ENCODE results near the gene TMEM270. TPM values are rescaled to one million over a fixed set of nuclear protein-coding genes. Genes with fewer than 3 reads are reported as not detected.
"Not testable (repeated sequence)": the region's sequence is repeated elsewhere in the genome, so short reads cannot be mapped to it uniquely, and the experiment has no call there.

The TMEM270 gene
- total RNA-seq, 4 donors from 2014 or later, result not detected

GRCh38 chr7:73844131-73844547 is 16.8 kb upstream of the TMEM270 start:
- H3K27me3 ChIP-seq, result no peaks in the 10 kb centered on the region
- no peak for TF ChIP-seq POLR2A (IDR thresholded peaks at IDR 0.05)
- TF ChIP-seq POLR2AphosphoS5 (IDR thresholded peaks at IDR 0.05), result no peak
- TF ChIP-seq EP300 (IDR thresholded peaks at IDR 0.05), result no peak
- TF ChIP-seq CTCF (IDR thresholded peaks at IDR 0.05), result no peak
- no peaks in the 10 kb centered on the region for H3K36me3 ChIP-seq
- no peak for ATAC-seq
- H3K27ac ChIP-seq, result no peak overlapping the region
- no peaks in the 10 kb centered on the region for H3K9me3 ChIP-seq
- WGBS, 2 donors (ENCODE audit: low coverage in 1 of 2), result 35 to 40% methylated on average over 4 to 9 of the region's 9 CpGs
- no peak overlapping the region for H3K4me3 ChIP-seq
- peaks cover 0 to 28% (median 6%) of the 10 kb centered on the region in 3 donors for H3K4me1 ChIP-seq

GRCh38 chr7:73844848-73845460 is 16.0 kb upstream of the TMEM270 start:
- Histone ChIP-seq H3K27ac (no peak overlapping the region), H3K4me3 (no peak overlapping the region)

GRCh38 chr7:73845701-73846195 is 15.2 kb upstream of the TMEM270 start:
- not testable (repeated sequence) for ATAC-seq, H3K27me3 ChIP-seq, H3K9me3 ChIP-seq, H3K4me3 ChIP-seq, H3K36me3 ChIP-seq
- Histone ChIP-seq H3K27ac (peak overlapping the region in 2 of 4 donors; percentile 7 to 30), H3K4me1 (peaks cover 0 to 34% (median 6%) of the 10 kb centered on the region in 3 donors)
- WGBS, 2 donors (ENCODE audit: low coverage in 1 of 2), result 57 to 70% methylated on average over 7 to 11 of the region's 12 CpGs

More at GRCh38 chr7:73844848-73845460, 16.0 kb upstream of the TMEM270 start:
- TF ChIP-seq CTCF (IDR thresholded peaks at IDR 0.05) (no peak), POLR2A (IDR thresholded peaks at IDR 0.05) (no peak), EP300 (IDR thresholded peaks at IDR 0.05) (no peak), POLR2AphosphoS5 (IDR thresholded peaks at IDR 0.05) (no peak)
- ATAC-seq, result no peak
- H3K4me1 ChIP-seq, result peaks cover 0 to 30% (median 6%) of the 10 kb centered on the region in 3 donors
- H3K36me3 ChIP-seq, result no peaks in the 10 kb centered on the region
- H3K27me3 ChIP-seq, result no peaks in the 10 kb centered on the region
- WGBS, 2 donors (ENCODE audit: low coverage in 1 of 2), result 80 to 81% methylated on average over 6 to 12 of the region's 13 CpGs
- no peaks in the 10 kb centered on the region for H3K9me3 ChIP-seq

GRCh38 chr7:73847941-73848723 is 12.8 kb upstream of the TMEM270 start:
- H3K4me3 ChIP-seq, result no peak overlapping the region
- peaks cover 0 to 27% (median 3%) of the 10 kb centered on the region in 3 donors for H3K4me1 ChIP-seq
- H3K36me3 ChIP-seq, result no peaks in the 10 kb centered on the region
- H3K27me3 ChIP-seq, result no peaks in the 10 kb centered on the region
- 89 to 92% methylated on average over 6 to 10 of the region's 10 CpGs for WGBS, 2 donors (ENCODE audit: low coverage in 1 of 2)
- no peak for TF ChIP-seq CTCF (IDR thresholded peaks at IDR 0.05)
- TF ChIP-seq EP300 (IDR thresholded peaks at IDR 0.05), result no peak
- TF ChIP-seq POLR2A (IDR thresholded peaks at IDR 0.05), result no peak
- no peak for TF ChIP-seq POLR2AphosphoS5 (IDR thresholded peaks at IDR 0.05)
- ATAC-seq, result no peak
- no peaks in the 10 kb centered on the region for H3K9me3 ChIP-seq
- H3K27ac ChIP-seq, result no peak overlapping the region

- no peaks in the 10 kb centered on the region for H3K36me3 ChIP-seq
- WGBS, 2 donors (ENCODE audit: low coverage in 1 of 2), result 46 to 82% methylated on average over 2 to 3 of the region's 4 CpGs
- TF ChIP-seq POLR2A (IDR thresholded peaks at IDR 0.05), result no peak
- no peak for TF ChIP-seq POLR2AphosphoS5 (IDR thresholded peaks at IDR 0.05)
- TF ChIP-seq CTCF (IDR thresholded peaks at IDR 0.05), result no peak
- no peak for TF ChIP-seq EP300 (IDR thresholded peaks at IDR 0.05)
- no peaks in the 10 kb centered on the region for H3K9me3 ChIP-seq
- peaks cover 2% of the 10 kb centered on the region for H3K27me3 ChIP-seq
- peak; percentile 85 for ATAC-seq
- no peak overlapping the region for H3K4me3 ChIP-seq
- H3K27ac ChIP-seq, result peak overlapping the region in 3 of 4 donors; percentile 42 to 77 (median 62)
- peaks cover 0 to 24% (median 3%) of the 10 kb centered on the region in 3 donors for H3K4me1 ChIP-seq
These were observed 10.2 kb upstream of the TMEM270 start for GRCh38 chr7:73850781-73851207.

All from gastroesophageal sphincter (tissue), 4 donors.